Measurements from ENCODE around the gene HSPD1.
"Not testable (repeated sequence)": the region's sequence is repeated elsewhere in the genome, so short reads cannot be mapped to it uniquely, and the experiment has no call there.

Gene HSPD1

DNA sequence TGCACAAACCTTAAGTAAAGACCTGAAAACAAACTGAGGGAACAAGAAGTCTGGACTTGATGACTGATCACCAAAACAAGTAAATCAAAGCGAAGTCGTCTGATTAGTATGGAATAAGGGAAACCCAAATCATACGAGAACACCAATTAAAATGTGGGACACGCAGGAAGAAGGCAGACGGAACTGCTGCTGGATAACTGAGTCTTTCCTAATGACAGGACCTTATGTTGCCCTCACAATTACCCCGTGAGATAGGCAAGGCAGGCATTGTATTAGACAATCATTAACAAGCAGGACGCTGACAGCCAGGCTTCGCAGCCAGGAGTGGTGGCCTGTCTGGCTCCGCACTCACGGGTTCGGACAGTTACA is 46.9 kb downstream of the HSPD1 start:
- H3K4me3 ChIP-seq (ENCODE audit: low read depth, low read length): peak overlapping the region; percentile 100
- peak overlapping the region; percentile 93 for H2AFZ ChIP-seq
- H3K9me3 ChIP-seq (ENCODE audit: control insufficient read depth, low read length): no peaks in the 10 kb centered on the region
- H3K9ac ChIP-seq: peak overlapping the region; percentile 33
- H3K27ac ChIP-seq: peak overlapping the region; percentile 97
- peaks cover 13% of the 10 kb centered on the region for H3K4me1 ChIP-seq
- H3K79me2 ChIP-seq: peaks cover 32% of the 10 kb centered on the region
- H3K36me3 ChIP-seq (ENCODE audit: control insufficient read depth, insufficient read depth, low read length): no peaks in the 10 kb centered on the region
- TF ChIP-seq, protein P1, sequence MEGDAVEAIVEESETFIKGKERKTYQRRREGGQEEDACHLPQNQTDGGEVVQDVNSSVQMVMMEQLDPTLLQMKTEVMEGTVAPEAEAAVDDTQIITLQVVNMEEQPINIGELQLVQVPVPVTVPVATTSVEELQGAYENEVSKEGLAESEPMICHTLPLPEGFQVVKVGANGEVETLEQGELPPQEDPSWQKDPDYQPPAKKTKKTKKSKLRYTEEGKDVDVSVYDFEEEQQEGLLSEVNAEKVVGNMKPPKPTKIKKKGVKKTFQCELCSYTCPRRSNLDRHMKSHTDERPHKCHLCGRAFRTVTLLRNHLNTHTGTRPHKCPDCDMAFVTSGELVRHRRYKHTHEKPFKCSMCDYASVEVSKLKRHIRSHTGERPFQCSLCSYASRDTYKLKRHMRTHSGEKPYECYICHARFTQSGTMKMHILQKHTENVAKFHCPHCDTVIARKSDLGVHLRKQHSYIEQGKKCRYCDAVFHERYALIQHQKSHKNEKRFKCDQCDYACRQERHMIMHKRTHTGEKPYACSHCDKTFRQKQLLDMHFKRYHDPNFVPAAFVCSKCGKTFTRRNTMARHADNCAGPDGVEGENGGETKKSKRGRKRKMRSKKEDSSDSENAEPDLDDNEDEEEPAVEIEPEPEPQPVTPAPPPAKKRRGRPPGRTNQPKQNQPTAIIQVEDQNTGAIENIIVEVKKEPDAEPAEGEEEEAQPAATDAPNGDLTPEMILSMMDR (IDR thresholded peaks at IDR 0.05): no peak
- peak overlapping the region; percentile 83 for H3K4me2 ChIP-seq (ENCODE audit: low read length)
- H3K27me3 ChIP-seq (ENCODE audit: control insufficient read depth, insufficient read depth, low read length): no peaks in the 10 kb centered on the region

DNA sequence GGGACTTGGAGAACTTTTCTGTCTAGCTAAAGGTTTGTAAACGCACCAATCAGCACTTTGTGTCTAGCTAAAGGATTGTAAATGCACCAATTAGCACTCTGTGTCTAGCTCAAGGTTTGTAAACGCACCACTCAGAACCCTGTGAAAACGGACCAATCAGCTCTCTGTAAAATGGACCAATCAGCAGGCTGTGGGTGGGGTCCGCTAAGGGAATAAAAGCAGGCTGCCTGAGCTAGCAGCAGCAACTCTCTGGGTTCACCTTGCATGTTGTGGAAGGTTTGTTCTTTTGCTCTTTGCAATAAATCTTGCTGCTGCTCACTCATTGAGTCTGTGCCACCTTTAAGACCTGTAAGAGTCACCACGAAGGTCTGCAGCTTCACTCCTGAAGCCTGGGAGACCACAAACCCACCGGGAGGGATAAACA is 48.7 kb downstream of the HSPD1 start:
- H3K4me2 ChIP-seq (ENCODE audit: low read length); H3K9me3 ChIP-seq (ENCODE audit: control insufficient read depth, low read length); H3K36me3 ChIP-seq (ENCODE audit: control insufficient read depth, insufficient read depth, low read length); H3K9ac ChIP-seq; H3K4me3 ChIP-seq (ENCODE audit: low read depth, low read length); H3K27ac ChIP-seq; H3K27me3 ChIP-seq (ENCODE audit: control insufficient read depth, insufficient read depth, low read length): not testable (repeated sequence)
- Histone ChIP-seq H3K4me1 (peaks cover 13% of the 10 kb centered on the region), H2AFZ (peak overlapping the region; percentile 25), H3K79me2 (peaks cover 17% of the 10 kb centered on the region)

DNA sequence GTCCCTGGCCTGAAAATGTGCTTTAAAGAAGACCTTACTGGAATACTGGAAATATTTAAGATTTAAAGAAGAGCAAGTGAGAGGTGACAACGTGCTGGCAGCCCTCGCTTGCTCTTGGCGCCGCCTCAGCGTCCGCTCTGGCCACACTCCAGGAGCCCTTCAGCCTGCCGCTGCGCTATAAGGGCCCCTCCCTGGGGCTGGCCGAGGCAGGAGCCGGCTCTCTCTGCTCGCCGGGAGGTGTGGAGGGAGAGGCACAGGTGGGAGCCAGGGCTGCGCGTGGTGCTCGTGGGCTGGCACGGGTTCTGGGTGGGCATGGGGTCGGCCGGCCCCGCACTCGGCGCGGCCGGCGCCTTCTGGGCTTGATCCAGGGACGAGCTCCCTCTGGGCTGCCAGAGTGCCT is 49.2 kb downstream of the HSPD1 start:
- Histone ChIP-seq H3K4me1 (peaks cover 13% of the 10 kb centered on the region), H3K27me3 (ENCODE audit: control insufficient read depth, insufficient read depth, low read length) (no peaks in the 10 kb centered on the region), H3K27ac (no peak overlapping the region), H3K9me3 (ENCODE audit: control insufficient read depth, low read length) (no peaks in the 10 kb centered on the region), H3K4me2 (ENCODE audit: low read length) (no peak overlapping the region), H2AFZ (no peak overlapping the region), H3K9ac (no peak overlapping the region), H3K36me3 (ENCODE audit: control insufficient read depth, insufficient read depth, low read length) (no peaks in the 10 kb centered on the region), H3K4me3 (ENCODE audit: low read depth, low read length) (no peak overlapping the region), H3K79me2 (peaks cover 12% of the 10 kb centered on the region)
- TF ChIP-seq, protein P1 (IDR thresholded peaks at IDR 0.05): no peak

DNA sequence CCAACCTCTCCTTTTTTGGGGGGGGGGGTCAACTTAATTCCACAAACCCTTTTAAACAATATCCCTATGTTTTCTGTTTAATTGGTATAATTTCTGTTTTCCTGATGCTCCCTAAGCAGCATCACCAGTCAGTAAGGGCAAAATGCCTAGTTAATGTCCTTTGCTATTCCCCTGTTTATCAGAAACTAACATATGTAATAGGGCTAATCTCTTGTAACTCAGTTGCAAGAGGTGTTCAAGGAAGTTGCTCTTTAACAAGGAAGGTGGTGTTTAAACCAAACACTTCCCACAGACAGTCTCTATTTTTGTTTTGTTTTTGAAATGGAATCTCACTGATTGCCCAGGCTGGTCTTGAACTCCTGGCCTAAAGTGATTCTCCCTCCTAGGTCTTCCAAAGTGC is 52.8 kb downstream of the HSPD1 start:
- Histone ChIP-seq H3K9ac (no peak overlapping the region), H3K79me2 (no peaks in the 10 kb centered on the region), H3K27ac (no peak overlapping the region), H3K4me3 (ENCODE audit: low read depth, low read length) (no peak overlapping the region), H3K4me2 (ENCODE audit: low read length) (no peak overlapping the region), H3K36me3 (ENCODE audit: control insufficient read depth, insufficient read depth, low read length) (no peaks in the 10 kb centered on the region), H3K9me3 (ENCODE audit: control insufficient read depth, low read length) (no peaks in the 10 kb centered on the region), H3K27me3 (ENCODE audit: control insufficient read depth, insufficient read depth, low read length) (no peaks in the 10 kb centered on the region), H2AFZ (no peak overlapping the region), H3K4me1 (no peaks in the 10 kb centered on the region)
- TF ChIP-seq, protein P1 (IDR thresholded peaks at IDR 0.05): no peak

DNA sequence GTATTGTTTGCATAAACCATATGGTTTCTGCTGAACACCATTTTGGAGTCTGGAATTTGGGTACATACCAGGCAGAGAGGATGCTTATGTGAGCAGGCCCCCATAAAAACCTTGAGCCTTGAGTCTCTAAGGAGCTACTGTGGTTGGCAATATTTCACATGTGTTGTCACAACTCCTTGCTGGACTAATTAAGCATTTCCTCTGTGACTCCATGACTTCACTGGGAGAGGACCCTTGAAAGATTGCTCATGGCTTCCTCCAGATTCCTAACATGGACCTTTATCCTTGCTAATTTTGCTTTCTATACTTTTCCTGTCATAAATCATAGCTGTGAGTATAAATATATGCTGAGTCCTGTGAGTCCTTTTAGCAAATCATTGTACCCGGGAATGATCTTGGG is 53.9 kb downstream of the HSPD1 start:
- TF ChIP-seq, protein P1 (IDR thresholded peaks at IDR 0.05): no peak
- H3K79me2 ChIP-seq: no peaks in the 10 kb centered on the region
- H3K27ac ChIP-seq: no peak overlapping the region
- H3K9me3 ChIP-seq (ENCODE audit: control insufficient read depth, low read length): no peaks in the 10 kb centered on the region
- H3K4me1 ChIP-seq: no peaks in the 10 kb centered on the region
- no peak overlapping the region for H3K4me2 ChIP-seq (ENCODE audit: low read length)
- H3K9ac ChIP-seq: no peak overlapping the region
- H3K36me3 ChIP-seq (ENCODE audit: control insufficient read depth, insufficient read depth, low read length): no peaks in the 10 kb centered on the region
- H3K4me3 ChIP-seq (ENCODE audit: low read depth, low read length): no peak overlapping the region
- no peak overlapping the region for H2AFZ ChIP-seq
- no peaks in the 10 kb centered on the region for H3K27me3 ChIP-seq (ENCODE audit: control insufficient read depth, insufficient read depth, low read length)

All from parathyroid adenoma (tissue), 2 donors.